NCI-H446 treated with DMSO at 0.1 percent for 48 hours (cell line): ENCODE results near the gene PDE7B.

Experiments used
- DNase-seq: peaks from one replicate; lab custom pipeline; 2025; lab: John Stamatoyannopoulos, UW

PDE7B gene

DNA sequence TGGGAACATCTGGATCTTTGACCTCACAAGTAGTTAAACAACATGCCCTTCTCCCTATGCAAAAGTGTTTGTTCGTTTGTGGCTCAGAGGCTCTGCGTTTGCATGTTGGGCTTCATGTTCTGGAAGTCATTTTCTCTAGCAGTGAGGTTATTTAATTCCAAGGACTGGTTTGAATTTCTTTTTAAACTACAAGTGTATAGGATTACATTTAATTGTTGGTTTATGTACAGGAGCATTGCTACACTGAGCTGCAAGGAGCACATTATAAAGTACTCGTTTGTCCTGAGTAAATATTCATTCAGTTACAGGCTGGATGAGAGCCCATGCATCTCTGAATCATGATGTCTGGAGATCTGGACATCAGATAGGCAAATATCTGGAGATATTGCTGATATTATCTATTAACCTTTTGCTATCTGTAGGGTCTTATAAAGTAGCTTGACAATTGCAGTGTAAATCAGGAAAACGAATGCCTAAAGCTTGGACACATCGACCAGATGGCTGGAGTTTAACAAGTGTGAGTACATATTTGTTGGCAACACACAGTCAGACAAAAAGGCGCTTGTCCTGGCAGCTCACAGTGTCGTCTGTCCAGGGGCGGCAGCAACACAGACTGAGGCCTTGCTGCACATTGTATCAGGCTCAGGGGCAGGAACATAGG, 84.6 kb downstream of the PDE7B start:
- DNase-seq: peak; percentile 91

DNA sequence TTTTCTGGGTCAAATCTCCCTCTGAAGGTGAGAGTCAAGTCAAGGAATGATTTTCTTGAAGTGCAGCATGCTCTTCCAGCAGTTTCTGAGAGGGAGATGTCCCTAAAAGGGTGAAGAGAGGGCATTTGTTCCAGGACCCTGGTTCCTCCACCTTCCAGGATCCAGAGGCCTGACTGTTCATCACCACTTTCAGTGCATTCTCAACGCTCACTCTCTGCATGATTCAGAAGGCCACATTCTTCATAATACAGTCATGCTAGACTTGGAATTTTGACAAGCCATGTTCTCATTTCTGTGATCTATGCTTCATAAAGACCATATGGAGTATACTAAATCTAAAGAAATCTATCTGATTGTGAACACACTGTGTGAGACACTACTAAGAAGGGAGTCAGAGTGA, 85.1 kb downstream of the PDE7B start:
- DNase-seq: peak; percentile 88

DNA sequence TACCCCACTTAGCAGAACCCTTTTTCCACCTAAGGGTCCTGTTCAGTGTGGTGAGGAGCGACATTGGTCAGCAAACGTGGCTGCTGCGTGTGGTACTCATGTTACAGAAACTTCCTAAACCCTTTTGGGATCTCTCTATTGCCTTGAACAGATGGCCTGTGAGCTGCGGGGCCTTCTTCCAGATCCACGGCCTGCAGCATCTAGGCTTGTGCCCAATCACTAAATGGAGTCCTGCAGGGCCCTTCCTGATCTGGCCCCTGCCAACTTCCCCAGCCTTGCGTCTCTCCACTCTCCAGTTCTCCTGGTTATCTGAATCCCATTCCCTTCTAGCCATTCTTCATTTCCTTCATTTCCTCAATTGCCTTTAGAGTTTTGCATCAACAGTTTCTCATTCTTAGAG, 85.6 kb downstream of the PDE7B start:
- peak; percentile 84 for DNase-seq

DNA sequence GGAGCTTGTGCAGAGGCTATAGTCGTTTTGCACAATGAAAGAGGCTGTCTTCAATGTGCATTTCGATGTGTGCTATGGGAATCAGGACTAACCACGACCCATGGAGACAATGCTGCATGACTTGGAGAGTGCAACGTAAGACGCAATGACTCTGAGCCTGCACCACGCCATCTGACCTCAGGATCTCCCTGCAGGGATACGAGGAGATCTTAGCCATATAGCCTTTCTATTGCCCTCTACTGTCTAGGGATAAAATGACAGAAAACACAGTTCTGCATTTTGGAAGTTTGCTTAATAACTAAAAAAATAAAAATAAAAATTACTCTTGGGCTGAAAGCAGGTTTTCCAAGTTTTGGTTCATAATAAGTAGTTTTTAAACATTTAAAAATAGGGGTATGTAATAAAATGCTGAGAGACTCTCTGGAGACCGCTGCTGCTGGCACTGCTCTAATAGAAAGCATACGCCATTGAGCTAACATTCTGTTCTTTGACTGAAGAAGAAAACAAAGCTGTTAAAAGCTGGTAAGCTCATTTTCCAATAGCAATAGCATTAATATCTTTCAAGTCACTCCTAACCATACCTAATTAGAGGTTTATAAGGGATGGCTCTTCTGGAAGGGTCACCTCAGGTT, 87.2 kb downstream of the PDE7B start:
- peak; percentile 87 for DNase-seq

DNA sequence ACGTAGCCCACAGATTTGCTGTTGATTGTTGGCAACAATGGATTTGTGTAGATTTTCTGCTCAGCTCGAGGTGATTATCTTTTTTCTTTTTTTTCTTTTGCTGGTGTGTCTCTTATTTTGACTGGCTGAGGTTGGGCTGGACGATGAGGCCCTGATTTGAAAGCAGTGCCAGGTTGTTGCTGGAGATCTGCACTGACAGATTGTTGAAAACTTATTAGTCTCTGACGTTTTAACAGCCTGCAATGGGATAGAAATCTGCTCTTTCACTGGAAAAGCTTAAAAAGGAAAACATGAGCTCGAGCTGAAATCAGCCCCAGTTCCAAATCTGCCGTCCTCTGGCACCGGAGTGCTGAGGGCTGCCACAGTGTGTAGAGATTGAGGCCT, 87.7 kb downstream of the PDE7B start:
- DNase-seq: peak; percentile 94

DNA sequence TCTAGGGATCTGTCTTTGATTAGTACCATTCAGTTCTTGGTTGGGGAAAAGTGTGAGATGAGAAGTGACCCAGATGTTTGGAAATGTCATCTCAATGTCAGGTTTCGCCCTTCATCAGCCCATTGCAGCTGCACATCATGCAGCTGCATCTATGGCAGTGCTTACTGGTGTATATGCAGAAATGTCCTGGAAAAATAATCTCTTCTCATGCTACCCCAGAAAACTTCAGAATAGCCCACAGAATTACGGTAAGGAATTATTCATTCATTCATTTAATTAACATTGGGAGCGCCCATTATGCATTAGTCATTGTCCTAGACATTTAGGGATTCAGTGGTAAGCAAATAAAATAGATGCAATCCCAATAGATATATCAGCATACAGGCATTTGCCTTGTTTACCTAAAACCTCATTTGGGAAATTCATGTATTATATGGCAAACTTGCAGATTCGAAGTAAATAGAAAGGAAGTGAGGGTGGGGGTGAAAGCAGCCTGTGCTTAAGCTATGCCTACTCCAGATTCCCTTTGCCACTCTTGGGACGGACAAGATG, 89.2 kb downstream of the PDE7B start:
- DNase-seq: no peak

DNA sequence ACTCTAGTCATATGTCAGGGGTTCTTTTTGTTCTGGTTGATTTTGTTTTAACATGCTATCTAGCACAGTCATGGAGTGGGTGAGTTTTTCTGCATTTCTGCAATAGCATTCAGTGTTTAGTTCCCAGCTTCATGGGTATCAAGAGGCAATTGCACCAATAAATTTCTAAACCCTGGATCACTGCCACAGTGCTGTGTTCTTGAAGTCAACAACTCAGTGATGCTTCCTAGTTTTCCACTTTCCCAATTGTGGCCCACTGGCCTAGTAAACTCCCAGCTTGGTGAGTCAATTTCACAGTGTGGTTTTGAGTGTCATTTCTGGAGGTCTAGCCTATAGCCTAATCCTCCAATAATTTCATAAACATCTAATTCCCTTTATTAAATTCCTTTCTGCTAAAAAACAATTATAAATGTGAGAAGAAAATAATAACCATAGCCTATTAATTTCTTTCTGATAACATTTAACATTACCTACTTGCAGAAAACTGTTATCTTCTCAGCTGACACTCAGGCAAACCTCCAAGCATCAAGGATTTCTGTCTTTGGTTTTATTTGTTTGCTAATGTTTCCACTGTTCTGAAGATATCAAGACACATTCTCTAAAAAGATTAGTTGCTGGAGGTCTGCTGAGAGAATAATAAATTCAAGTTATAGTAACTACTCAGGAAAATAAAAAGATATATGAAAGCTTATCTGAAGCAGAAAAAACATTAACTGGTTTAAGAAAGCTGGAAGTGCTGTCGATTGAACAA, 89.9 kb downstream of the PDE7B start:
- DNase-seq: no peak

DNA sequence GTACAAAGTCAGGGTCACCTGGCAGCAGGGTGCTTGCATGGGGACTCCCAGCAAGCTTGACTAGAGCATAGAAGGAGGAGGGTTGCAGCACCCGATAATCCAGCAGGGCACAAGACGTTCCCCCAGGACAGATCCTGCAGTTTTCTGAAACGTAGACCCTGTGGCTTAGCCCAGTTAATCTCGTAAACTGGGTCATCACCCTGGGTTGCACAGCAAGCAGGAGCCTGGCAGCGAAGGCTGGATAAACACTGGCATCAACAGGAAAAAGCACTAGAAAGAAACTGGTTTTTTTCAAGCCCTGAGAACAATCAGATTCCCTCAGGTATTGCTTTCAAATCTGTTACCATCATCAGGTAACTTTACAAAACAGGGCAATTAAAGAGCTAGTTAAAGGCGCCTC, 92.6 kb downstream of the PDE7B start:
- DNase-seq: no peak

DNA sequence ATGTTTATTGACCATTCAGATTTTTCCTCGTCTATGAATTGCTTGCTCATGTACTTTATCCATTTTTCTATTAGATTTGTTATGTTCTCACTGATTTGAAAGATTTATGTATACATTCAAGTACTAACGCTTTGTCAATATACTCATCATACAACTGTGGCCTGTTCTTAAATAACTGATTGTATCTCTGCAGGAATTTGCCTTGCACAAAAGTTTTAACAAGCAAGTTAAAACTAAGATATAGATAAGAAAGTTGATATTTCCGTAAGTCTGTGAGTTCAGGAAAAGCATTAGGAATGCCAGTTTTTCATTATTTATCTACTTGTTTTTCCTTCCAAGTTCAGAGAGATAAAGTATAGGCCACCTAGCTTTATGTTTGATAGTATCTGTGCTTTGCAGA, 95.2 kb downstream of the PDE7B start:
- no peak for DNase-seq

DNA sequence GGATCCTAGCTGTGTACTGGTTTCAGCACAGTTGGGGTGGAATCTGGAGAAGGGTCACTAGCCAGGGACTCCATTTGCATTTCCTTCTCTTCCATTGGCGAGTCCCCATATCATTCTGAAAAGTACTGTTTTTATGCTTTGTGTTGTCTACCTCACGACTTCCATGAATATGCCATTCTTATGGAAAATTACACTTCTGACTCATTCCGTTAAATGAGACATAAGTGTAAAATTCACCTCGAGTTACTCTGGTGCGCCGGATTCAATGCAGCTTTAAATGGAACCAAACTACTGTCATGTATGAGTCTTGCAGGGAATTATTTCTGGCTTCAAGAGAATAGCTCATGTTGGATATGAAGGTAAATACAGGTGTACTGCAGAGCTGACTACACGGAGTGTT, 99.2 kb downstream of the PDE7B start:
- DNase-seq: no peak

DNA sequence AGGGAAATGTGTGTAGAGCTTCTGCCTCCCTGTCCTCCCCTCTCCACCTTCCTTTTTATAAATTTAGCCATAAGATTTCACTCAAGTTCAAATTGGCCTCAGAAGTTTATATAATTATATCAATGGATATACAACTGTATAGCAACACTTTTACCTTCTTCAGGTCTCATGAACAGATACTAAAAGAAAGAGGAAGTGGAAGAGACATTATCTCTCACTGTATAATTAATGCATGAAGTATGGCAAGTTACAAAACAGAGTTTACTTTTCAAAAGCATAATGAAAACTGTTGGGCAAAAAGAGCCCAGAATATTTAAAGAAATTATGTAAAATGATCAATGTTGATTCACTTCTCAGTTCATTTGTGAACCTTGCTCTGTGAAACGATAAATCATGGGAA, 99.7 kb downstream of the PDE7B start:
- DNase-seq: no peak

DNA sequence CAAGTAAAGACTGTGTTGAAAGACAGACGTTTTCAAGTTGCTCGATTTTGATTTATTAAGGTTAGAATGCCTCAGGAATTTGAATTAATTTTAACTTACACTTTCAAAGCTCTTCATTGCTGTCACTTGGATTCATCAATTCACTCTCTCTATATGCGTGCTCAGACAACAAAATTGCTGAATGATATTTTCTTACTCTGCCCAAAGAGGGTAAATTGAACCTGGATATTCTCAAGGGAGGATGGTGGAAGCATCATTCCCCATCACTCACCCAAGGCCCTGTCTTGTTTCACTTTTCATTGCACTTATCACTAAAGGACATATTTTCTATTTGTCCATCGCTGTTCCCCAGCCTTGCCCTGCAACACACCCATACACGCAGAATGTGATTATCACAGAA, 102.3 kb downstream of the PDE7B start:
- no peak for DNase-seq

DNA sequence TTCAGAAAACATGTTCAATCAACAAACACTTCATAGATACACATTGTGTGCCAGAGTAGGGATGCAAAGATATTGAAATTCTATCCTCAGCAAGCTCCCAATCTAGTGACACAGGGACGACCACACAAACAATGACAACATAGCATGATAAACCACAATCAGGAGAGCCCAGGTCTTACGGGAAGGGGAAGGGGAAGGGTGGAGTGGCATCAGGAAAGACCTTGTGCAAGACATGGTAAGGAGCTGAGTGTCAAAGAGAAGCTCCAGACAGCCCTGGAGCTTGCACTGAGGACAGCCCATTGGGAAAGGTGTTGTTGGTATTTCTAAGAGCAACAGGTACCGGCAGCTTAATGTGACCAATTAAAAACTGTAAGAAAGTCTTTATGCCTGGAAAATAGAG, 103.6 kb downstream of the PDE7B start:
- DNase-seq: no peak

DNA sequence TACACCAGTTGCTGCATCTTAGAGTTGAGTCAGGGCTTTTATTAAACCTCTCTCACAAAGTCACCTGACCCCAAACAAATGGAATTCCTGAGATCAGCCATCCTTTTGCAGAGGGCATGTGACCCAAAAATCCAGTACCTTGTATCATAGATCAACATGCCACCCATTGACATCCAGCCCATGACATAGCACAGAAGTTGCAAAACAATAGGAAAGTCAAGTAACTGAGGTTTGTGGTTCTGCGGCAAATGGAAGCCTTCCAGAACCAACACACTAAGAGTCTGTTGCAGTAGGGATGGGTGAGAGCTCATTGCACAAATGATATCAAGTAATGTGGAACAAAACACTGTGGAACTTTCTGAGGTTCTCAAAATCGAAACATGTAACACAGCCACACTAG, 111.2 kb downstream of the PDE7B start:
- no peak for DNase-seq

DNA sequence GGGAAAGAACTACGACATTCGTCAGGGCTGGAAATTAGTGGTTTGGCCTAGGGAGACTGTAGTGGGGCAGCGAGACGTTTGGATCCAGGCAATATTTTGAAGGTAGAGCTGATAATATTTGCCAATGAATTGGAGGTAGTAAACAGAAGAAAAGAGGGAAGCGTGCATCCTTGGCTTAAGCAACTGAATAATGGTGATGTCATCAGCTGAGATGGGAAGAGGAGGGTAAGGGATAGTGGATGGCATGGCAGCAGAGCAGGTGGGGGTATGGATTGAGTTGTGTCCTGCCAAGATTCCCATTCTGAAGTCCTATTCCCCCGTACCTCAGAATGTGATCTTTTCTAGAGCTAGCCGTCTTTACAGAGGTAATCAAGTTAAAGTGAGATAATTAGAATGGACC, 119.2 kb downstream of the PDE7B start:
- DNase-seq: no peak

DNA sequence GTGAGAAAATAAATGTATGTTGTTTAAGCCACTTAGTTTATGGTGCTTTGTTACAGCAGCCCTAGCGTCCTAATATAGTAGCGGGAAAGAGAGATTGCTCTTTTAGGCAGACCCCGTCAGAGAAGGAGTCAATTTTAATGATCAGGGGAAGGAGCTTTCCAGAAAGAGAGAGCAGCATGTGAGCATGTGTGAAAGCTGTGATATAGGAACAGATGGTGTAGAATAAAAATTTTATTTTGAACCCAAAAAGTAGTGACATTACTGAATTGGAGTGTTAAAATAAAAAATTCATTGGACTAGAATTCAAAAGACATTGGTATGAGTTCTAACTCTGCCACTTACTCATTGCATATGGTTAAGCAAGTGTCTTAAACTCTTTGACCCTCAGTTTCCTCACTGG, 119.8 kb downstream of the PDE7B start:
- no peak for DNase-seq

DNA sequence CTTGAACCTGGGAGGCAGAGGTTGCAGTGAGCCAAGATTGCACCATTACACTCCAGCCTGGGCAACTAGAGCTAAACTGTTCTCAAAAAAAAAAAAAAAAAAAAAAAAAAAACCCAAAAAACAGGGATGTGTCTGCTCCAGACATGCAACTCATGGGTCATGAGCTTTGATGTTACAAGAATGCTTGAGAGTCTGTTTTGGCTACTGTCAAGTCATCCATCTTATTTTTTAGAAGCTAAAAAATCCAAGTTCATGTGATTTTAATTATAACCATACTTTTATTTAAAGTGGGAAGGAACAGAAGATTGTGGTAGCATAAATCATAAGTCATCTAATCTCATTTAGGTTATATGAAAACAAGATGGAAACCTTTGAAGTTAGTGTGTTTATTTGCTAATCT, 120.6 kb downstream of the PDE7B start:
- DNase-seq: no peak

DNA sequence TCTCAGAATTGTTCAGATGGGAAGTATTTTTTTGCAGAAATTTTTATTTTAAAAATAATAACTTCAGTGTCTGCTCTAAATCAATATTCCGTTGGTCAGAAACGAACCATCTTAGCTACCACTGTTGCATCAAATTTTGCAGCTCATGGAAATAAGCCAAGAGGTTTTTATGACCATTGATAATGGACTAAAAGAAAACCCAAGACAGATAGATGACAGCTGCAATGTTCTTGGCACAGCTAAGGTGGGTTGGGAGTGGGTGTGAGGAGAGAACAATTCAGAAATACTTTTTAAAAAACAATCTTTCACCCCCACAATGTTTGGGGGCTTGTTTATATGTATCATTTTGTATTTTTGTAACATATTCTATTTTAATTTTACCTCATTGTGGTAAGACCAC, 121.1 kb downstream of the PDE7B start:
- no peak for DNase-seq

DNA sequence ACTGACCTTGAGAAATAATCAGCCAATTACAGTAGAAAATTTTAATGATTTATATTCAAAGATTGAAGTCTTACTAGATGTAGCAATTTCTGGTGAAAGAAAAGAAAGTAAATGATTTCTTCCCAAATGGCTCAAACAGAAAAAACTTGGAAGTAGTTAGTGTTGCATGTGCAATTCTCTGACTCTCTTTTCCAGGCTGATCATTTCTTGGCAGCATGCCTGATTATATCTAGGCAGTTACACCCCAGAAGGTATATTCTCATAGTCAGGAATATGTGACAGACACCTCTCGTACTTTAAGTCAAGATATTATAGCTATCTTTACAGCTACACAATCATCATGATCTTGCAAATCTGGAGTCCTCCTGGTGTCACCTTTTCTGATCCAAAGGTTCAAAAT, 122.9 kb downstream of the PDE7B start:
- DNase-seq: peak; percentile 34

DNA sequence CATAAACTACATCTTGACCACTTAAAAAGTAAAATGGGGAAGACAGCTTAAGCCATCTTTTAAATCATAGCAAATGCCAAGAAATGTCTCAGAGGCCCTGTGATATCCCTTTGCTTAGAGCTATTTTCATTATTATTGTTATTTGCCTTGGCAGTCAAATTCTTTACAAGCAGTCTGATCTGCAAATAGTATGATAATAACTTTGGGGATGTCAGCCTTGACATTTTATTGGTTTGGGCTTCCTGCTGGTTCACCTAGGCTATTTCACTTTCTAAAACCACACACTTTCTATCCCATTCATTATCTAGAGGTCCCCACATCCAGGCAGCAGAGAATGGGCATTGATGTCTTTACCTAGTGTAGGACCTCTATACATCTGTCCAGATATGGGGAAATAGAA, 125.1 kb downstream of the PDE7B start:
- no peak for DNase-seq

DNA sequence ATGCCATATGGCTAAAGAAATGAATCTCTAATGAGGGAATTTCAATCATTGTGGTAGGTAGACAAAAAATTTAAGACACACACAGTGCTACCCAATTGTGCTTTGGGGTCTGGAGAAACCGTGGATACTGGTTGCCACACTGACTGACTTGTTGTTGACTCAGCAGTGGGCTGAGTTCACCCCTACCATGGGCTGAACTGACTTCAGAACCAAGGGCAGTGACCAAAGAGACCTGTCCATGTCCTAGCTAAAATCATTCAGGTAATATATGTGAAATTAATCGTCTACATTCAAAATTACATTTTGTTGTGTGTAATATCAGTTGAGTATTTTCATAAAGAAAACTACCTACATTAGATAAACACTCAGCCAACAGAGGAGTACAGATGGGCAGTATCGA, 131.6 kb downstream of the PDE7B start:
- no peak for DNase-seq

DNA sequence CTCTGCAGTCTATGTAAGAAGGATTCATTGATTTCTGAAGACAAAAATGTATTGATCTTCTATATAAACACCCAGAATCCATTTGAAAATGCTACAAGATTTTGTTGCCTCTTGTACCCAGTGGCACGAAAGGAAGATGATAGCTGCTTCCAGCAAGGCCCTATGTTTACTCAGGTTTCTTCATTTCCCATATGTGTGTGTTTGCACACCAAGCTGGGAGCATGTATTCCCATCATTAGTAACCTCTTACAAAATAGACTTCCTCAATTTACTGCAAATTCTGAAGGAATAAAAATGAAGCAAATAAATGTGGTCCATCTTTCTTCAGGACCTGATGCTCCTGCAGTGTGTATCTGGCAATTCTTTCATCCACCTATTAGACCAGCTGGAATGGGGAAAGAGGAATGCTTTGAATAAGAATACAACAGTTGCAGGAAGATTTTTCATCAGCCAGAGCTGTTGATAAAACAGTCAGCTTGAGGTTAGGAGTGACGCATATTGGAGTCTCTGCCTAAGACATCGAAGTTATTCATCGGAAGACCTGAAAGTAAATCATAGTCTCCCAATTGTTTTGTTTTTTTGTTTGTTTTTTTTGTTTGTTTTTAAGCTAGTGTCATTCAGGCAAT, 132.3 kb downstream of the PDE7B start:
- DNase-seq: no peak

DNA sequence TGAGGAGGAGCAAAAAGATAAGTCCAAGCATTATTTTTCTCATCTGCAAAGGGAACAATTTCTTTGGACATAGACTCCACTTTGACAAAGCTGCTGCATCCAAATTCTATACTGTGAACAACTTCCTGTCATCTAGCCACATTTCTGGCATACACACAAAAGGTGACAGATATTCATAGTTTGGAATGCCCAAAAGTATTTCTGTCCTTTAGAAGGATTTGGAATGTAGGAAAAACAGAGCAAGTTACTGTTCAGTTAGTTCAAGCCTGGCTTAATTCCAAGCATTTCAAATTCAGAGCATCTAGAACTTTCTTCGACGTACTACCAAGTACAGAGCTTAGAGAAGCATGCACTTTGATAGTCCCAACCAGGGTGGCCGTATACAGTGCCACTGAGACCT, 134.0 kb downstream of the PDE7B start:
- no peak for DNase-seq
